Suprapubic skin (tissue), 4 donors: ENCODE results near the gene ADAMTS12. TPM values are rescaled to one million over a fixed set of nuclear protein-coding genes. Genes with fewer than 3 reads are reported as not detected.

ENCODE experiments used
- DNase-seq, 2 donors: peaks; one replicate each; pipeline ENCODE4 v3.0.0-alpha.2; 2019; ENCODE audit warnings: low spot score in 2 of 2
- H3K27ac ChIP-seq: fragments of 200-600 bp; sonication (generic); one replicate; pipeline ENCODE4 v1.5.1; 2019
- H3K27me3 ChIP-seq: fragments of 200-600 bp; sonication (generic); one replicate; pipeline ENCODE4 v1.5.1; 2019
- H3K36me3 ChIP-seq: fragments of 200-600 bp; sonication (generic); one replicate; pipeline ENCODE4 v1.5.1; 2019
- H3K4me1 ChIP-seq: fragments of 200-600 bp; sonication (generic); one replicate; pipeline ENCODE4 v1.5.1; 2019
- H3K4me3 ChIP-seq: fragments of 200-600 bp; sonication (generic); one replicate; pipeline ENCODE4 v1.5.1; 2019; ENCODE audit warnings: mild to moderate bottlenecking
- H3K9me3 ChIP-seq: fragments of 200-600 bp; sonication (generic); one replicate; pipeline ENCODE4 v1.5.1; 2019
- CTCF ChIP-seq, 2 donors: fragments of 200-600 bp in 1 of 2; fragments of 450-650 bp in 1 of 2; sonication (generic) in 1 of 2; IDR thresholded peaks; one replicate each; pipeline ENCODE4 v1.5.1; 2016 to 2019; ENCODE audit warnings: antibody characterized with exemption in 2 of 2, mild to moderate bottlenecking in 1 of 2, moderate library complexity in 1 of 2
- EP300 ChIP-seq: sonication (generic); formaldehyde crosslinking; IDR thresholded peaks from one replicate; pipeline ENCODE4 v1.6.1; 2017; ENCODE audit warnings: antibody characterized with exemption
- POLR2A ChIP-seq, 2 donors: fragments of 450-650 bp; IDR thresholded peaks; one replicate each; pipeline ENCODE4 v1.6.1; 2017; ENCODE audit warnings: antibody characterized with exemption in 2 of 2, mild to moderate bottlenecking in 2 of 2, moderate library complexity in 2 of 2
- POLR2AphosphoS5 ChIP-seq, 3 donors: sonication (generic); formaldehyde crosslinking; IDR thresholded peaks; one replicate each; pipeline ENCODE4 v1.6.1; 2017; ENCODE audit warnings: antibody characterized with exemption in 3 of 3
- WGBS: methylation state at CpG from one replicate; pipeline ENCODE4 v1.1.5; 2018; 5-methylcytosine and 5-hydroxymethylcytosine counted together
- total RNA-seq, 4 donors: library from RNA; depleted of rRNA; stranded (reverse); fragments of >200 nt; gene quantifications; one replicate each; pipeline ENCODE4 v1.1.0, GENCODE V29; 2016

ADAMTS12 gene
- total RNA-seq, 4 donors from 2014 or later, result 0.26 to 1.3 (median 0.57) TPM

DNA sequence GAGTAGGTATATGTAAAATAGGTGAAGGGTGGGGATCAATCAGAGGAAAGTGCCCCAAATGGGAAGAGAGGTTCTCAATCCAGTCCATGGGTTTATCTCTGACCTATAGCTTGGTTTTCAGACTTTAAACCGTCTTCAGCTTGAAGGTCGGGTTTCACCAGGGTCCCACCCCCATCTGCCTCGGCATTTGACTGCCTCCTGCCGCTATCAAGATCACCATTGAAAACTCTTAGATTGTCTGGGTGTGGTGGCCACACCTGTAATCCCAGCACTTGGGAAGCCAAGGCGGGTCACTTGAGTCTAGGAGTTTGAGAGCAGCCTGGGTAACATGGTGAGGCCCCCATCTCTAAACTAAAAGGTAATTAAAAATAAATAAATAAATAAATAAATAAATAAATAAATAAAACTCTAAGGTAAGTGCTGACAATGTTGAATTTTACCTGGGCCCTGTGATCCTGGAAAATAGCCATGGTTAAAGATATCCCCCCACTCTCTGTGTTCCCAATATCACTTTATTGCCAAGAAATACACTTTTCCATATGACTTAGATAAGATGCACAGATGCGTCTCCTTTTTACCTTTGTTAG lies 402.2 kb downstream of the ADAMTS12 start:
- no peak for TF ChIP-seq EP300
- no peak for TF ChIP-seq POLR2AphosphoS5 (IDR thresholded peaks at IDR 0.05)
- no peak for TF ChIP-seq POLR2A (IDR thresholded peaks at IDR 0.05)
- TF ChIP-seq CTCF (IDR thresholded peaks at IDR 0.05), result no peak
- Histone ChIP-seq H3K36me3 (no peaks in the 10 kb centered on the region), H3K27ac (no peak overlapping the region), H3K27me3 (no peaks in the 10 kb centered on the region), H3K9me3 (no peaks in the 10 kb centered on the region), H3K4me3 (no peak overlapping the region), H3K4me1 (no peaks in the 10 kb centered on the region)
- DNase-seq, result no peak
- 95% methylated on average over 6 of the region's 6 CpGs for WGBS

DNA sequence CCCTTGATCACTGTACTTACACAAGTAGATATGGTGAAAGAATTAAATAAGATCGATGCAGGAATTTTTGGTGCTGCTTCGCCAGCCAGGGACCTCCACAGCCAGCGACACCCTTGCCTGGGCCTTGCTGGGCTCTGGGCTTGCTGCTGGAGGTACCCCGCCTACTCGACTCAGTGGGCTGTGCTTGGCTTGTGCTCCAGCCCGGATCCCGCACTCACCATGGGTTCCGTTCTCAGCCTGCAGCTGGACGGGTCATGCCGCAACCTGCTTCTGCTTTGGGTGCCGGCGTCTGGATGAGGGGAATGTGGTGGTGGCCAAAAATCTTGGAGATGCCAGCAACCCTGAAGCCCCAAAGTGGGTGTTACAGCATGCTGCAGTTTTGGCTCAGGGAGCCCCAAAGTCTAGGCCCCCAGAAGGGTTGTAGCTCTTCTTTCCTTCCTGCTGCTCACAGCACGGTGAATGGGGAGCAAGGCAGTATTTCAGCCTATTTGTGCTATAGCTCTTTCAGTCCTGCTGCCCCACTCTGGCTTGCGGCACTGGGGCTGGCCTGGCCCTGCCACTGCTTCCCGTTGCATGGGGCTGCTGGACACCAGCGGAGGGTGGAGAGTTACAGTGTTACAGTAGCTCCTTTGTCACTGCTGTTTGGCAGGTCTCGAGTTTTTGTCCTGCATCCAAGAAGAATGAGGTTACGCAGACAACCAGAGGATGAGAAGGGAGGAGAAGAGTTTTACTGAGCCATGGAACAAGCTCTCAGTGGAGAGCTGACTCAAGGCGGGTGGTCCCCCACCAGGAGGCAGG lies 403.0 kb downstream of the ADAMTS12 start:
- TF ChIP-seq POLR2AphosphoS5 (IDR thresholded peaks at IDR 0.05), result no peak
- TF ChIP-seq POLR2A (IDR thresholded peaks at IDR 0.05), result no peak
- no peak for TF ChIP-seq EP300
- TF ChIP-seq CTCF (IDR thresholded peaks at IDR 0.05), result no peak
- no peaks in the 10 kb centered on the region for H3K9me3 ChIP-seq
- 90% methylated on average over 17 of the region's 19 CpGs for WGBS
- H3K4me3 ChIP-seq, result no peak overlapping the region
- H3K27me3 ChIP-seq, result no peaks in the 10 kb centered on the region
- DNase-seq, result no peak
- H3K36me3 ChIP-seq, result no peaks in the 10 kb centered on the region
- H3K4me1 ChIP-seq, result no peaks in the 10 kb centered on the region
- no peak overlapping the region for H3K27ac ChIP-seq

DNA sequence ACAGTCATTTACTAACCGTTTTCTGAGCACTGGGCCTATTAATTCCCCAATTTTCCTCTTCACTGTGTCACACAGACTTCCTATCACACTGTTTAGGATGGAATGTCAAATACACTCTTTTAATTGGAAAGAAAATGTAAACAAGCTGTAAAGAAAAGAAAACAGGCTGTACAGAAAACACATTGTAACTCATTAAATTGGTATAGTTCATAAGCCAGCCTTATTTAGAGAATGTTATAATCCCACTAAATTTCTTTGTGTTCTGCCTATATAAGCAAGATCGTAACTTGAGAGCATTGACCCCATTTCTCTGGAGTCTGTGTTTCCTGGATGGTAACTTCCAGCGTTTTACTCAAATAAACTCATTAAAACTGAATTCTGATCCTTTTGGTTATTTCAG lies 404.6 kb downstream of the ADAMTS12 start:
- no peak overlapping the region for H3K4me3 ChIP-seq
- no peak for DNase-seq
- no peaks in the 10 kb centered on the region for H3K4me1 ChIP-seq
- H3K27ac ChIP-seq, result no peak overlapping the region
- no peaks in the 10 kb centered on the region for H3K36me3 ChIP-seq
- TF ChIP-seq EP300, result no peak
- no peak for TF ChIP-seq POLR2AphosphoS5 (IDR thresholded peaks at IDR 0.05)
- TF ChIP-seq CTCF (IDR thresholded peaks at IDR 0.05), result no peak
- TF ChIP-seq POLR2A (IDR thresholded peaks at IDR 0.05), result no peak
- H3K27me3 ChIP-seq, result no peaks in the 10 kb centered on the region
- 76% methylated on average over 3 of the region's 3 CpGs for WGBS
- H3K9me3 ChIP-seq, result no peaks in the 10 kb centered on the region

DNA sequence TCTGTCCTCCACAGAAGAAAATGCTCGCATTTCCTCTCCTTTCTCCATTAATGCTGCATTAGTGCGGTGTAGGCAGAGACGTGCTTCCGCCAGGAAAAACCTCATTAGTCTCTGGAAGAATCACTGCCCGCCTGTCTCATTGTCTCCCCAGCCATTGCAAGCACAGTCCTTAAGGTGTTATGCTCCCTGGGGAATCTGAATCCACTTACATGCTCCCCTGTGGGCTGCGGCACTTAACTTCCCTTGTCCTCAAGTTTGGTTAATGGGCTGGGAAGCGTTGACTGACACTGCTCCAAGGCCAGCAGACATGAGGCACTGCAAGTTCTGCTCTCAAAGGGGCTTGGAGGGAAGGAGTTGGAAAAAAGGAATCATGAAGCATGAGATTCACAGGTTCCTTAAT lies 409.5 kb downstream of the ADAMTS12 start:
- Histone ChIP-seq H3K4me3 (no peak overlapping the region), H3K36me3 (peaks cover 2% of the 10 kb centered on the region), H3K9me3 (no peaks in the 10 kb centered on the region), H3K4me1 (no peaks in the 10 kb centered on the region), H3K27ac (no peak overlapping the region), H3K27me3 (no peaks in the 10 kb centered on the region)
- DNase-seq, result no peak
- 92% methylated on average over 7 of the region's 7 CpGs for WGBS
- no peak for TF ChIP-seq POLR2A (IDR thresholded peaks at IDR 0.05)
- TF ChIP-seq EP300, result no peak
- TF ChIP-seq CTCF (IDR thresholded peaks at IDR 0.05), result no peak
- no peak for TF ChIP-seq POLR2AphosphoS5 (IDR thresholded peaks at IDR 0.05)

GRCh38 chr5:33480876-33481275 lies 410.9 kb downstream of the ADAMTS12 start:
- DNase-seq, result no peak
- Histone ChIP-seq H3K27ac (no peak overlapping the region), H3K27me3 (no peaks in the 10 kb centered on the region), H3K4me3 (no peak overlapping the region), H3K9me3 (no peaks in the 10 kb centered on the region), H3K4me1 (no peaks in the 10 kb centered on the region), H3K36me3 (peaks cover 6% of the 10 kb centered on the region)
- TF ChIP-seq EP300 (no peak), CTCF (IDR thresholded peaks at IDR 0.05) (no peak), POLR2A (IDR thresholded peaks at IDR 0.05) (no peak), POLR2AphosphoS5 (IDR thresholded peaks at IDR 0.05) (no peak)
- WGBS, result 80% methylated on average over 1 of the region's 2 CpGs
